Cardiac muscle cell (in vitro differentiated cells and primary cell): ENCODE data around the gene TAF1B. TPM values are rescaled to one million over a fixed set of nuclear protein-coding genes. Genes with fewer than 3 reads are reported as not detected.

Source experiments
- DNase-seq, 2 donors: peaks; one replicate each; pipeline versions ENCODE4 v3.0.0 to v3.0.0-alpha.2; 2010 to 2017; ENCODE audit warnings: low read depth in 1 of 2, low spot score in 1 of 2
- H3K27ac ChIP-seq: fragments of 200-600 bp; sonication (generic); 2 replicates; pipeline ENCODE4 v1.5.1; 2016
- H3K27me3 ChIP-seq: fragments of 200-600 bp; sonication (generic); 2 replicates; pipeline ENCODE4 v1.6.0; 2016; ENCODE audit warnings: control low read depth
- H3K36me3 ChIP-seq: fragments of 200-600 bp; sonication (generic); 2 replicates; pipeline ENCODE4 v1.5.1; 2016; ENCODE audit warnings: control low read depth
- H3K4me1 ChIP-seq: fragments of 200-600 bp; sonication (generic); 2 replicates; pipeline ENCODE4 v1.8.1; 2017; ENCODE audit warnings: low read depth, mild to moderate bottlenecking, mixed run types
- H3K4me3 ChIP-seq: fragments of 200-600 bp; sonication (generic); 2 replicates; pipeline ENCODE4 v1.5.1; 2016; ENCODE audit warnings: mild to moderate bottlenecking
- H3K9me3 ChIP-seq: fragments of 200-600 bp; sonication (generic); 2 replicates; pipeline ENCODE4 v1.5.1; 2017; ENCODE audit warnings: low read depth, mild to moderate bottlenecking, control low read depth
- polyA plus RNA-seq: library from polyadenylated mRNA; unstranded; fragments of >200 nt; fragmentation: Nextera tagmentation; extraction: Ambion mirVana; gene quantifications from 2 replicates; pipeline ENCODE4 v1.2.1, GENCODE V29; 2016
- total RNA-seq: library from RNA; depleted of rRNA; stranded (reverse); fragments of >200 nt; gene quantifications from 2 replicates; pipeline ENCODE4 v1.2.3, GENCODE V29; 2016
- TF ChIP-seq, protein P1 (sequence below): IDR thresholded peaks from 2 replicates; pipeline ENCODE4 v1.5.1; 2012; ENCODE audit warnings: low read depth, mild to moderate bottlenecking, low read length

The TAF1B gene
- total and polyA plus RNA-seq, 2 experiments from 2014 or later = 11.2 to 14.2 TPM

GRCh38 chr2:9895669-9896590 lies 52.7 kb downstream of the TAF1B start:
- no peak overlapping the region for H3K27ac ChIP-seq
- TF ChIP-seq, protein P1, sequence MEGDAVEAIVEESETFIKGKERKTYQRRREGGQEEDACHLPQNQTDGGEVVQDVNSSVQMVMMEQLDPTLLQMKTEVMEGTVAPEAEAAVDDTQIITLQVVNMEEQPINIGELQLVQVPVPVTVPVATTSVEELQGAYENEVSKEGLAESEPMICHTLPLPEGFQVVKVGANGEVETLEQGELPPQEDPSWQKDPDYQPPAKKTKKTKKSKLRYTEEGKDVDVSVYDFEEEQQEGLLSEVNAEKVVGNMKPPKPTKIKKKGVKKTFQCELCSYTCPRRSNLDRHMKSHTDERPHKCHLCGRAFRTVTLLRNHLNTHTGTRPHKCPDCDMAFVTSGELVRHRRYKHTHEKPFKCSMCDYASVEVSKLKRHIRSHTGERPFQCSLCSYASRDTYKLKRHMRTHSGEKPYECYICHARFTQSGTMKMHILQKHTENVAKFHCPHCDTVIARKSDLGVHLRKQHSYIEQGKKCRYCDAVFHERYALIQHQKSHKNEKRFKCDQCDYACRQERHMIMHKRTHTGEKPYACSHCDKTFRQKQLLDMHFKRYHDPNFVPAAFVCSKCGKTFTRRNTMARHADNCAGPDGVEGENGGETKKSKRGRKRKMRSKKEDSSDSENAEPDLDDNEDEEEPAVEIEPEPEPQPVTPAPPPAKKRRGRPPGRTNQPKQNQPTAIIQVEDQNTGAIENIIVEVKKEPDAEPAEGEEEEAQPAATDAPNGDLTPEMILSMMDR = no peak
- H3K9me3 ChIP-seq = no peaks in the 10 kb centered on the region
- peaks cover 25% of the 10 kb centered on the region for H3K4me1 ChIP-seq
- DNase-seq = no peak
- H3K27me3 ChIP-seq = no peaks in the 10 kb centered on the region
- H3K4me3 ChIP-seq = no peak overlapping the region
- no peaks in the 10 kb centered on the region for H3K36me3 ChIP-seq

- peaks cover 25% of the 10 kb centered on the region for H3K4me1 ChIP-seq
Observed at GRCh38 chr2:9897331-9897737, 54.1 kb downstream of the TAF1B start.

DNA sequence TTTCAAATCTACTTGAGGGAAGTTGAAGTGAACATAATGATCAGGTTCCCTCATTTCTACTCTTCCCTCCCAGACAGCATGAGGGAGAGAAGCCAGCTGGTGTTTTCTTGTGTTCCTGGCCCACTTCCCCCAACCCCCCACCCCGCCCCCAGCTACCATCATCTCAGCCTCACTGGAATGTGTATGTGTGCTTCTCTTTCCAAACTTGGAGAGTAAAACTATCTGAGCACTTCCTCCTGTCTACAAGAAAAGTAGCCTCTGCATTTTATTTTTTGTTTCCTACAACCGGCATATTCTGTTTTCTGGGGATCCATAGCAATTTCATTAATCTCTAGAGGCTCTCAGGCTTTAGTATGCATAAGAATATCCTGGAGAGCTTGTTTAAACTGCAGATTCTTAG lies 54.6 kb downstream of the TAF1B start:
- Histone ChIP-seq H3K4me1 (peaks cover 25% of the 10 kb centered on the region), H3K36me3 (no peaks in the 10 kb centered on the region), H3K4me3 (no peak overlapping the region), H3K27me3 (no peaks in the 10 kb centered on the region), H3K27ac (peak overlapping the region; percentile 61), H3K9me3 (no peaks in the 10 kb centered on the region)
- TF ChIP-seq, protein P1 = no peak
- DNase-seq = peak; percentile 3 to 42

More at GRCh38 chr2:9897331-9897737, 54.1 kb downstream of the TAF1B start:
- TF ChIP-seq, protein P1 = no peak
- Histone ChIP-seq H3K9me3 (no peaks in the 10 kb centered on the region), H3K27me3 (no peaks in the 10 kb centered on the region), H3K4me3 (no peak overlapping the region), H3K36me3 (no peaks in the 10 kb centered on the region), H3K27ac (peak overlapping the region; percentile 42)
- DNase-seq = peak in 1 of 2 donors; percentile 93

DNA sequence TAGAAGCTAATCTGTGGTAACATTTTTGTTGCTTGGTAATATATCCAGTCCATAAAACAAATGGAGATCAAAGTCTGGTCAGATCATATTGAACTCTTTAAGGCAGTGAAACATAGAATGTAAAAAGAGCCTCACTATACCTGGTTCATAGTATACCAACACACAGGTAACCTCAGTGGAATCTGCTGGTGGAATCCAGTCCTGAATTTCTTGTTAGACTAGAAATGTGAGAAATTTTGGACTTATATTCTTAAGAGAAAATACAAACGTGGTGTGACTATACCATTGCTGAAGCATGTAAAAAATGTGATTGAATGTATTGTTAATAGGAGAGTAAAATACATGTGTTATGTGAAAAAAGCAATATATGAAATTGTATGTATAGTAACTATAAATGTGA lies 62.1 kb downstream of the TAF1B start:
- H3K36me3 ChIP-seq = no peaks in the 10 kb centered on the region
- no peaks in the 10 kb centered on the region for H3K4me1 ChIP-seq
- H3K4me3 ChIP-seq = no peak overlapping the region
- no peak for DNase-seq
- TF ChIP-seq, protein P1 = no peak
- H3K27me3 ChIP-seq = no peaks in the 10 kb centered on the region
- no peak overlapping the region for H3K27ac ChIP-seq
- no peaks in the 10 kb centered on the region for H3K9me3 ChIP-seq

DNA sequence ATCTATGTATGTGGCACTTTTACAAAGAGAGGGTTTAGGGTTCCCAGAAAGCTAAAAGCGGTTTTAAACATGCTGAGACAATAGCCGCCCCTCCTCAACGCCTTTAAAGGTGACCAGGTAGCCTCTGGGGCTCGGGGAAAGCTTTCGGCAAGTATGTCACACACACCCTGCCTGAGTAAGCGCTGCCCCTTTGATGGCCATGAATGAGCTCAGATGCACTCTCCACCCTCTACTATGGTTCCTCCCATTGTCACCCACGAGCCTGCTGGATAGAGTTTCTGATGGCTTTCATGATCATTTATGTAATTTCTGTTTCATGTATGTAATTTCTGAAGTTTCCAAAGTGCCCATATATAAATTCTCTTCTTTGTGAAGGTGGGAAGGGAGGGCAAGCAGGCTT lies 64.1 kb downstream of the TAF1B start:
- no peak for DNase-seq
- no peaks in the 10 kb centered on the region for H3K9me3 ChIP-seq
- H3K4me1 ChIP-seq = no peaks in the 10 kb centered on the region
- no peak overlapping the region for H3K4me3 ChIP-seq
- TF ChIP-seq, protein P1 = no peak
- no peaks in the 10 kb centered on the region for H3K27me3 ChIP-seq
- H3K27ac ChIP-seq = no peak overlapping the region
- no peaks in the 10 kb centered on the region for H3K36me3 ChIP-seq
